ENCODE results near the gene KCP. TPM values are rescaled to one million over a fixed set of nuclear protein-coding genes. Genes with fewer than 3 reads are reported as not detected.

KCP gene
- total and polyA plus RNA-seq, 2 of the 13 experiments (the other 11 are each of a cell fraction or from before 2014, with no cell fraction given), result 0.37 to 1.0 TPM

DNA sequence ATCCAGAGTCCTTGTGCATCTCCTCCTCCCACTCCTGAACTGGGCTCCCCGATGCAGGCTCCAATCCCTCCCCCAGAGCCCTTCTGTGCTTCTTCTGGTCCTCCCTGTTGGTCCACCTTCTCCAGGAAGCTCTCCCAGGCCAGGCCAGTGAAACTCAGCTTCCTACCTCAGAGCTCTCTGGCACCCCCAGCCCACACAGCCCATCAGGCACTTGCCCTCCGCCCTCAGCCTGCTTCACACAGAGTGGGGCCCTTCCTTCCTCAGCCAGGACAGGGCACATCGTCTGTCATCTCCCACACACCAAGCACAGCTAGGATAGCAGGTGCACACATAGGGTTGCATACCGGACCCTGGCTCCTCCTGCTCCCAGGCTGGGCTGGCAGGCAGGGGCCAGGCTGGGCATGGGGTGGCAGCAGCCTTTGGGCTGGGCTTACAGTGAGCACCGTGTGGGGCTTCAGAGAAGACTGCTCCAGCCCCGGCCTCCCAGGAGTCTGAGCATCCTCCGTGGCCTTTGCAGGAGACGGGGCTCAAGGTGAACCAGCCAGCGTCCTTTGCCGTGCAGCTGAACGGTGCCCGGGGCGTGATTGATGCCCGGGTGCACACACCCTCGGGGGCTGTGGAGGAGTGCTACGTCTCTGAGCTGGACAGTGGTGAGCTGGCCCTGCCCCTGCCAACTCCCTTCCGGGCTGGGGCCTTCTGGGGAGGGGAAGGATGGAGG is 54.3 kb downstream of the KCP start:
- no peaks in the 10 kb centered on the region for H3K9me3 ChIP-seq (ENCODE audit: low read length)
- ChIA-PET CTCF (ENCODE audit: low intra/inter-chr PET ratio, low total read pairs) (no interaction called here), POLR2A (no interaction called here)
- no TSS peak for BruUV-seq (replicated peaks)
- FAIRE-seq (no peak), ATAC-seq (no peak), DNase-seq (ENCODE audit: low spot score) (no peak)
- intact Hi-C loops (cut with micrococcal nuclease; ENCODE audit: unreplicated experiment), result no loop called here
- H3K36me3 ChIP-seq (replicated peaks in 1 of 2; ENCODE audit: control insufficient read depth in 1 of 2, insufficient read depth in 2 of 2, low read length in 2 of 2), result no peaks in the 10 kb centered on the region
- WGBS (ENCODE audit: low lambda C conversion rate), result 7% methylated on average over 3 of the region's 17 CpGs
- in situ Hi-C loops (cut with HindIII; ENCODE audit: extremely low pct_ligation_motif_present, low pct_unique_long_range_greater_than_20kb), result no loop called here
- H3K79me2 ChIP-seq (ENCODE audit: insufficient read depth, low read length), result no peaks in the 10 kb centered on the region
- no peak overlapping the region for H3K4me3 ChIP-seq (replicated peaks in 1 of 3; ENCODE audit: insufficient read depth in 1 of 3, low read depth in 2 of 3, low read length in 3 of 3)
- no peak overlapping the region for H3K9ac ChIP-seq (ENCODE audit: insufficient read depth, low read depth, low read length)
- no peaks in the 10 kb centered on the region for H4K20me1 ChIP-seq (ENCODE audit: insufficient read depth, low read length)
- no peak overlapping the region for H2AFZ ChIP-seq (ENCODE audit: low read length)
- no peak overlapping the region for H3K27ac ChIP-seq (ENCODE audit: extremely low read length, insufficient read depth, low read length)
- peaks cover 8 to 56% of the 10 kb centered on the region in 2 experiments; a peak in 4 of 5 replicates for H3K27me3 ChIP-seq (ENCODE audit: control insufficient read depth in 1 of 2, insufficient read depth in 2 of 2, low read length in 2 of 2)
- H3K4me1 ChIP-seq (ENCODE audit: insufficient read depth, low read length), result no peaks in the 10 kb centered on the region
- H3K4me2 ChIP-seq (ENCODE audit: low read depth, low read length), result no peak overlapping the region
- TF ChIP-seq PLSCR1 (CRISPR knock-in tag; IDR thresholded peaks at IDR 0.05; ENCODE audit: borderline replicate concordance) (no peak), ZMYM4 (CRISPR knock-in tag; IDR thresholded peaks at IDR 0.05) (no peak), ZNF224 (CRISPR knock-in tag; IDR thresholded peaks at IDR 0.05) (no peak), NFE2L1 (CRISPR knock-in tag; IDR thresholded peaks at IDR 0.05; ENCODE audit: borderline replicate concordance) (no peak), MEIS1 (CRISPR knock-in tag; IDR thresholded peaks at IDR 0.05; ENCODE audit: borderline replicate concordance) (no peak), ZNF296 (CRISPR knock-in tag; conservative IDR thresholded peaks at IDR 0.05) (no peak), ESRRA (CRISPR knock-in tag; IDR thresholded peaks at IDR 0.05; ENCODE audit: low read depth) (no peak), HOXA7 (CRISPR knock-in tag; IDR thresholded peaks at IDR 0.05) (no peak), STAT6 (CRISPR knock-in tag; IDR thresholded peaks at IDR 0.05; ENCODE audit: borderline replicate concordance) (no peak)
- TF ChIP-seq, protein P1, sequence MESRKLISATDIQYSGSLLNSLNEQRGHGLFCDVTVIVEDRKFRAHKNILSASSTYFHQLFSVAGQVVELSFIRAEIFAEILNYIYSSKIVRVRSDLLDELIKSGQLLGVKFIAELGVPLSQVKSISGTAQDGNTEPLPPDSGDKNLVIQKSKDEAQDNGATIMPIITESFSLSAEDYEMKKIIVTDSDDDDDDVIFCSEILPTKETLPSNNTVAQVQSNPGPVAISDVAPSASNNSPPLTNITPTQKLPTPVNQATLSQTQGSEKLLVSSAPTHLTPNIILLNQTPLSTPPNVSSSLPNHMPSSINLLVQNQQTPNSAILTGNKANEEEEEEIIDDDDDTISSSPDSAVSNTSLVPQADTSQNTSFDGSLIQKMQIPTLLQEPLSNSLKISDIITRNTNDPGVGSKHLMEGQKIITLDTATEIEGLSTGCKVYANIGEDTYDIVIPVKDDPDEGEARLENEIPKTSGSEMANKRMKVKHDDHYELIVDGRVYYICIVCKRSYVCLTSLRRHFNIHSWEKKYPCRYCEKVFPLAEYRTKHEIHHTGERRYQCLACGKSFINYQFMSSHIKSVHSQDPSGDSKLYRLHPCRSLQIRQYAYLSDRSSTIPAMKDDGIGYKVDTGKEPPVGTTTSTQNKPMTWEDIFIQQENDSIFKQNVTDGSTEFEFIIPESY (CRISPR knock-in tag; IDR thresholded peaks at IDR 0.05), result no peak
- TF ChIP-seq, protein P2, sequence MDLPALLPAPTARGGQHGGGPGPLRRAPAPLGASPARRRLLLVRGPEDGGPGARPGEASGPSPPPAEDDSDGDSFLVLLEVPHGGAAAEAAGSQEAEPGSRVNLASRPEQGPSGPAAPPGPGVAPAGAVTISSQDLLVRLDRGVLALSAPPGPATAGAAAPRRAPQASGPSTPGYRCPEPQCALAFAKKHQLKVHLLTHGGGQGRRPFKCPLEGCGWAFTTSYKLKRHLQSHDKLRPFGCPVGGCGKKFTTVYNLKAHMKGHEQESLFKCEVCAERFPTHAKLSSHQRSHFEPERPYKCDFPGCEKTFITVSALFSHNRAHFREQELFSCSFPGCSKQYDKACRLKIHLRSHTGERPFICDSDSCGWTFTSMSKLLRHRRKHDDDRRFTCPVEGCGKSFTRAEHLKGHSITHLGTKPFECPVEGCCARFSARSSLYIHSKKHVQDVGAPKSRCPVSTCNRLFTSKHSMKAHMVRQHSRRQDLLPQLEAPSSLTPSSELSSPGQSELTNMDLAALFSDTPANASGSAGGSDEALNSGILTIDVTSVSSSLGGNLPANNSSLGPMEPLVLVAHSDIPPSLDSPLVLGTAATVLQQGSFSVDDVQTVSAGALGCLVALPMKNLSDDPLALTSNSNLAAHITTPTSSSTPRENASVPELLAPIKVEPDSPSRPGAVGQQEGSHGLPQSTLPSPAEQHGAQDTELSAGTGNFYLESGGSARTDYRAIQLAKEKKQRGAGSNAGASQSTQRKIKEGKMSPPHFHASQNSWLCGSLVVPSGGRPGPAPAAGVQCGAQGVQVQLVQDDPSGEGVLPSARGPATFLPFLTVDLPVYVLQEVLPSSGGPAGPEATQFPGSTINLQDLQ (CRISPR knock-in tag; IDR thresholded peaks at IDR 0.05), result no peak
- TF ChIP-seq, protein P3, sequence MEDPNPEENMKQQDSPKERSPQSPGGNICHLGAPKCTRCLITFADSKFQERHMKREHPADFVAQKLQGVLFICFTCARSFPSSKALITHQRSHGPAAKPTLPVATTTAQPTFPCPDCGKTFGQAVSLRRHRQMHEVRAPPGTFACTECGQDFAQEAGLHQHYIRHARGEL (CRISPR knock-in tag; IDR thresholded peaks at IDR 0.05), result no peak
- TF ChIP-seq, protein P4, sequence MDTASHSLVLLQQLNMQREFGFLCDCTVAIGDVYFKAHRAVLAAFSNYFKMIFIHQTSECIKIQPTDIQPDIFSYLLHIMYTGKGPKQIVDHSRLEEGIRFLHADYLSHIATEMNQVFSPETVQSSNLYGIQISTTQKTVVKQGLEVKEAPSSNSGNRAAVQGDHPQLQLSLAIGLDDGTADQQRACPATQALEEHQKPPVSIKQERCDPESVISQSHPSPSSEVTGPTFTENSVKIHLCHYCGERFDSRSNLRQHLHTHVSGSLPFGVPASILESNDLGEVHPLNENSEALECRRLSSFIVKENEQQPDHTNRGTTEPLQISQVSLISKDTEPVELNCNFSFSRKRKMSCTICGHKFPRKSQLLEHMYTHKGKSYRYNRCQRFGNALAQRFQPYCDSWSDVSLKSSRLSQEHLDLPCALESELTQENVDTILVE (CRISPR knock-in tag; IDR thresholded peaks at IDR 0.05), result no peak
